Astrocyte of the cerebellum (primary cell): Measurements from ENCODE around the gene QRICH2.

Experiments used
- DNase-seq: peaks from one replicate; pipeline ENCODE4 v3.0.0-alpha.2; 2011; ENCODE audit warnings: low read depth
- H3K4me3 ChIP-seq: 2 replicates; pipeline ENCODE4 v1.5.1; 2011; ENCODE audit warnings: mild to moderate bottlenecking, low read depth, low read length, moderate library complexity
- in situ Hi-C: cut with HindIII; loops from 2 replicates; pipeline ENCODE4 v1.10.0; 2017; ENCODE audit warnings: low sequenced_read_pairs
- TF ChIP-seq, protein P1 (sequence below): IDR thresholded peaks from 2 replicates; pipeline ENCODE4 v1.5.1; 2012; ENCODE audit warnings: low read length, low read depth, moderate library complexity, mild to moderate bottlenecking; ENCODE audit errors: missing control alignments

QRICH2 gene

DNA sequence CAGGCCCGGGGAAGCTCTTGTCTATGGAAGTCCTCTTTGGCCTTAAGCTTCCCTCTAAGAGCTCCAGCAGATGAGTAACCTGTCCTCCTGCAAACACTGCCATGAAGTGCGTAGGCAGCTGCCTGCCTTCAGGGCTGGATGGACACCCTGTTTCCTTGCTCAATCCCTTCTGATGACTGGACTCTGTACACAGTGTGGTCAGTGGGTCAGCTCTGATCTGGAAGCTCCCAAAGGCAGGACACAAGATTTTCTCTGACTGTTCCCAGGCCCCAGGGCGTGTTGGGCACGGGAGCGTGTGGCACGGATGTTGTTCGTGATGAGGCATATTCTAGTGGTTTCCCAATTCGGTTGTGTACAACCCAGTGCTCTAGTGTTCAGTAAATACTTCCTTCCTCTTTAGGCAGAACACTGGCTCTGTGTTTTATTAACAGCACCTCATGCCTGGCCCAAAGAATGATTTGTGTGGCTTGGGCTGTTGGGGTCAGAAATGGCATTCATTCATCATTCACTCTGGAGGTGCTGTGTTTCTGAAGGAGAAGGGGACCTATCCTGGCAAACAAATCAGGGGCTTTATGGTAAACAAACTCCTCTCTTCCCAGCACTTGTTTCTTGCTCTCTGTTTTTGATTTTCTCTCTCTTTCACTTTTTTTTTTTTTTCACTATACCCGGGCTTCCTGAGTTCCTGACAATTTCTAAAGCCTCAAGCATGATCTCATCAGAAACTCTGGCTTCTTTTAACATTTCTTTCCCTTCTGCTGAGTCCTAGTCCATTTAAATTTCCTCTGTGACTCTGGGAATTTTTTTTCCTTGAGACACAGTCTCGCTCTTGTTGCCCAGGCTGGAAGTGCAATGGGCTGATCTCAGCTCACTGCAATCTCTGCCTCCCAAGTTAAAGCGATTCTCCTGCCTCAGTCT, 55.8 kb downstream of the QRICH2 start:
- no peak for DNase-seq
- in situ Hi-C loops = no loop called here
- H3K4me3 ChIP-seq = no peak overlapping the region
- TF ChIP-seq, protein P1, sequence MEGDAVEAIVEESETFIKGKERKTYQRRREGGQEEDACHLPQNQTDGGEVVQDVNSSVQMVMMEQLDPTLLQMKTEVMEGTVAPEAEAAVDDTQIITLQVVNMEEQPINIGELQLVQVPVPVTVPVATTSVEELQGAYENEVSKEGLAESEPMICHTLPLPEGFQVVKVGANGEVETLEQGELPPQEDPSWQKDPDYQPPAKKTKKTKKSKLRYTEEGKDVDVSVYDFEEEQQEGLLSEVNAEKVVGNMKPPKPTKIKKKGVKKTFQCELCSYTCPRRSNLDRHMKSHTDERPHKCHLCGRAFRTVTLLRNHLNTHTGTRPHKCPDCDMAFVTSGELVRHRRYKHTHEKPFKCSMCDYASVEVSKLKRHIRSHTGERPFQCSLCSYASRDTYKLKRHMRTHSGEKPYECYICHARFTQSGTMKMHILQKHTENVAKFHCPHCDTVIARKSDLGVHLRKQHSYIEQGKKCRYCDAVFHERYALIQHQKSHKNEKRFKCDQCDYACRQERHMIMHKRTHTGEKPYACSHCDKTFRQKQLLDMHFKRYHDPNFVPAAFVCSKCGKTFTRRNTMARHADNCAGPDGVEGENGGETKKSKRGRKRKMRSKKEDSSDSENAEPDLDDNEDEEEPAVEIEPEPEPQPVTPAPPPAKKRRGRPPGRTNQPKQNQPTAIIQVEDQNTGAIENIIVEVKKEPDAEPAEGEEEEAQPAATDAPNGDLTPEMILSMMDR = no peak

DNA sequence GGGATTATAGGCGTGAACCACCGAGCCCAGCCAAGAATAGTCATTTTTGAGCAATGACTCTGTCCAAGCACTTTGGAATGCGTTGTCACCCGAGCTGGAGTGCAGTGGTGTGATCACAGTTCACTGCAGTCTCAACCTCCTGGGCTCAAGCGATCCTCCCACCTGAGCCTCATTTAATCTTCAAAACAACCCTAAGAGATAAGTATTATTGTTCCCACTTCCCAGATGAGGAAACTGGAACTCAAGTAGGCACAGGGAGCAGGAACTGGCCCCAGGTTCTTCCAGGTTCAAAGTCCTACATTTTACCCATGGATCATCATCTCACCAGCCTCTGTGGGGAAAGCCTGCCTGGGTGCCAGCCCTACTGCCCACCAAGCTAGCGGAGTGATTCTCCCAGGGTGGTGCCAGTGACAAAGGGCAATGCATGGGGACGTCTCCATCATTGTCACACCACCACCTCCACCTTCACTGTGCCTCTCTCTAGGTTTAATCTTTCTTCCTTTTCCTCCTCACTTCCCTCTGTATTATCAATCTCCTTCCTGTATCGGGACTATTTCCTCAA, 56.5 kb downstream of the QRICH2 start:
- TF ChIP-seq, protein P1 = no peak
- in situ Hi-C loops = no loop called here
- H3K4me3 ChIP-seq = no peak overlapping the region
- no peak for DNase-seq

- in situ Hi-C loops = no loop called here
- H3K4me3 ChIP-seq = no peak overlapping the region
- no peak for DNase-seq
- TF ChIP-seq, protein P1 = no peak
Observed at GRCh38 chr17:76250141-76250540, 57.9 kb downstream of the QRICH2 start.

- in situ Hi-C loops = no loop called here
- H3K4me3 ChIP-seq = no peak overlapping the region
- DNase-seq = no peak
- TF ChIP-seq, protein P1 = peak; percentile 22
Observed at GRCh38 chr17:76248013-76248782, 59.9 kb downstream of the QRICH2 start.

DNA sequence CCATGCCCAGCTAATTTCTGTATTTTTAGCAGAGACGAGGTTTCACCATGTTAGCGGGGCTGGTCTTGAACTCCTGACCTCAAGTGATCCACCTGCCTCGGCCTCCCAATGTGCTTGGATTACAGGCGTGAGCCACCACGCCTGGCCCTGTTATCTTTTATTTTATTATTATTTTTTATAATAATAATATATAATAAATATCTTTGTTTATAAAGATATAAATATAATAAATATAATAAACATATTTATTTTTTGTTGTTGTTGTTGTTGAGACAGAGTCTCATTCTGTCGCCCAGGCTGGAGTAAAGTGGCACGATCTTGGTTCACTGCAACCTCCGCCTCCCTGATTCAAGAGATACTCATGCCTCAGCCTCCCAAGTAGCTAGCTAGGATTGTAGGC, 60.8 kb downstream of the QRICH2 start:
- in situ Hi-C loops = no loop called here
- TF ChIP-seq, protein P1 = no peak
- H3K4me3 ChIP-seq = no peak overlapping the region
- no peak for DNase-seq
